Measurements from ENCODE around the gene GALC.

DNA sequence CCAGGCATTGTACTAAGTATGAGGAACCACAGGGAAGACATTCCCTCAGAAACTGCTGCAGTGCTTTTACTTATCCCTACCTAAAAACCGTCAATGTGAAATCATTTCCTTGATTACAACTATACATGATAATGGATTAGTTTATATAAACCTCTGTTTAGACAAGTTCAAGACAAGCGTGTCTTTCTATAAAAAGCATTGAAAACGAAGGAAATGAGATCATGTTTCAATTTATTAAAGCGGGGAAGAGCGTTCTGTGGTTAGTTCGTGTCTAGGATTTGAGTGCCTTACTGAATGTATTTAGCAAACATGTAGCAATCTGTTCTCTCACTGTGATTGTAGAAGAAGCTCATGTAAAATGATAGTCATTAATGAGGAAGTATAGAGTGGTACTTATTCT, 37.5 kb downstream of the GALC start:
- TF ChIP-seq, protein P1, sequence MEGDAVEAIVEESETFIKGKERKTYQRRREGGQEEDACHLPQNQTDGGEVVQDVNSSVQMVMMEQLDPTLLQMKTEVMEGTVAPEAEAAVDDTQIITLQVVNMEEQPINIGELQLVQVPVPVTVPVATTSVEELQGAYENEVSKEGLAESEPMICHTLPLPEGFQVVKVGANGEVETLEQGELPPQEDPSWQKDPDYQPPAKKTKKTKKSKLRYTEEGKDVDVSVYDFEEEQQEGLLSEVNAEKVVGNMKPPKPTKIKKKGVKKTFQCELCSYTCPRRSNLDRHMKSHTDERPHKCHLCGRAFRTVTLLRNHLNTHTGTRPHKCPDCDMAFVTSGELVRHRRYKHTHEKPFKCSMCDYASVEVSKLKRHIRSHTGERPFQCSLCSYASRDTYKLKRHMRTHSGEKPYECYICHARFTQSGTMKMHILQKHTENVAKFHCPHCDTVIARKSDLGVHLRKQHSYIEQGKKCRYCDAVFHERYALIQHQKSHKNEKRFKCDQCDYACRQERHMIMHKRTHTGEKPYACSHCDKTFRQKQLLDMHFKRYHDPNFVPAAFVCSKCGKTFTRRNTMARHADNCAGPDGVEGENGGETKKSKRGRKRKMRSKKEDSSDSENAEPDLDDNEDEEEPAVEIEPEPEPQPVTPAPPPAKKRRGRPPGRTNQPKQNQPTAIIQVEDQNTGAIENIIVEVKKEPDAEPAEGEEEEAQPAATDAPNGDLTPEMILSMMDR (IDR thresholded peaks at IDR 0.05): no peak
- no peak for TF ChIP-seq POLR2A (IDR thresholded peaks at IDR 0.05)

Data from heart left ventricle (tissue), 13 donors.